ENCODE data around the gene MAP1A. TPM values are rescaled to one million over a fixed set of nuclear protein-coding genes. Genes with fewer than 3 reads are reported as not detected.

Gene MAP1A
- total RNA-seq, 1 donor from 2014 or later = 16.9 TPM

DNA sequence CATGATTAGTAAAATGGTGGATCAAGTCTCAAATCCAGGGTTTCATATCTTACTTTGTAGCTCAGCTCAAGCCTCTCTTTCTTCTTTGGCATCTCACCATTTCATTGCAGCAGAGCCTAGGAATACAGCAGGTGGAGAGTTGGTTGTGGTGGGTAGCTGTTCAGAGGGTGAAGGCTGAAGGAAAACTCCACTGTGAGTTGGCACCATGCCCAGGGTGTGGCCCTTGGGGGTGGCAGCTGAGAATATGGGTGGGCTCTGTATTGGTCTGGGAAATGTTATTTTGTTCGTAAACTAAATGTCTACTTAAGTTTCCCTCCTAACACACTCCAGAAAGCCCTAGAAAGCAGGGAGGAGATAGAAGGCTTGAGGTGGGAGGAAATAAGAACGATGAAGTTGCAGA, 1.7 kb upstream of the MAP1A start:
- peaks cover 35% of the 10 kb centered on the region for H3K4me1 ChIP-seq
- H3K9me3 ChIP-seq = no peaks in the 10 kb centered on the region
- H3K36me3 ChIP-seq = peaks cover 0 to 3% of the 10 kb centered on the region in 2 donors
- H3K4me3 ChIP-seq = no peak overlapping the region
- H3K27ac ChIP-seq = peak overlapping the region; percentile 85
- no peak for TF ChIP-seq POLR2AphosphoS5 (IDR thresholded peaks at IDR 0.05; ENCODE audit: insufficient read depth in 1 of 2, low read depth in 1 of 2)
- TF ChIP-seq, protein P1, sequence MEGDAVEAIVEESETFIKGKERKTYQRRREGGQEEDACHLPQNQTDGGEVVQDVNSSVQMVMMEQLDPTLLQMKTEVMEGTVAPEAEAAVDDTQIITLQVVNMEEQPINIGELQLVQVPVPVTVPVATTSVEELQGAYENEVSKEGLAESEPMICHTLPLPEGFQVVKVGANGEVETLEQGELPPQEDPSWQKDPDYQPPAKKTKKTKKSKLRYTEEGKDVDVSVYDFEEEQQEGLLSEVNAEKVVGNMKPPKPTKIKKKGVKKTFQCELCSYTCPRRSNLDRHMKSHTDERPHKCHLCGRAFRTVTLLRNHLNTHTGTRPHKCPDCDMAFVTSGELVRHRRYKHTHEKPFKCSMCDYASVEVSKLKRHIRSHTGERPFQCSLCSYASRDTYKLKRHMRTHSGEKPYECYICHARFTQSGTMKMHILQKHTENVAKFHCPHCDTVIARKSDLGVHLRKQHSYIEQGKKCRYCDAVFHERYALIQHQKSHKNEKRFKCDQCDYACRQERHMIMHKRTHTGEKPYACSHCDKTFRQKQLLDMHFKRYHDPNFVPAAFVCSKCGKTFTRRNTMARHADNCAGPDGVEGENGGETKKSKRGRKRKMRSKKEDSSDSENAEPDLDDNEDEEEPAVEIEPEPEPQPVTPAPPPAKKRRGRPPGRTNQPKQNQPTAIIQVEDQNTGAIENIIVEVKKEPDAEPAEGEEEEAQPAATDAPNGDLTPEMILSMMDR (IDR thresholded peaks at IDR 0.05) = no peak
- no peak for TF ChIP-seq POLR2A (IDR thresholded peaks at IDR 0.05)
- intact Hi-C loops (cut with DNase I) = no loop called here
- no peaks in the 10 kb centered on the region for H3K27me3 ChIP-seq
- no peak for DNase-seq (ENCODE audit: extremely low spot score in 2 of 2)

DNA sequence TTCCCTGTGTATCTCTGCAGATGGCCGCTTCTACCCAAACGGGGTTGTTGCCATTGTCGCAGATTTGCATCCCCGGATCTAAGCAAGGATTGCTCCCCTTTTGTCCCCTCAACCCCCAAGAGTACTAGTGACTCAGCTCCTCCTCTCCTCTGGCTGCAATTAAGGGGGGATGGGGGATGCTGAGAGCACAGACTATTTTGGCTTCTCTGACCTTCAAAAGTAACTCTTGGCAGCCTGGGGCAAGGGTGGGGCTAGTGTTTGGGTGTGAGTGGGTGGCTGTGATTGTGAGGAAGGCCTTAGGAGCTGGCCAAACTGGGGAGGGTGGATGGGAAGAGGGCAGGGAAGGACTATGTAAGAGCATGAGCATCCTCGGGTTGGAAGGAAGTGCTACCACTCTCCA, 1.2 kb upstream of the MAP1A start:
- no peaks in the 10 kb centered on the region for H3K9me3 ChIP-seq
- peak overlapping the region; percentile 85 for H3K27ac ChIP-seq
- H3K27me3 ChIP-seq = no peaks in the 10 kb centered on the region
- intact Hi-C loops (cut with DNase I) = no loop called here
- peaks cover 0 to 5% of the 10 kb centered on the region in 2 donors for H3K36me3 ChIP-seq
- H3K4me1 ChIP-seq = peaks cover 32% of the 10 kb centered on the region
- peak in 1 of 2 donors; percentile 86 for DNase-seq (ENCODE audit: extremely low spot score in 2 of 2)
- TF ChIP-seq POLR2A (IDR thresholded peaks at IDR 0.05) (no peak), POLR2AphosphoS5 (IDR thresholded peaks at IDR 0.05; ENCODE audit: insufficient read depth in 1 of 2, low read depth in 1 of 2) (no peak)
- TF ChIP-seq, protein P1 (IDR thresholded peaks at IDR 0.05) = peak in 1 of 3 experiments; percentile 1
- no peak overlapping the region for H3K4me3 ChIP-seq

DNA sequence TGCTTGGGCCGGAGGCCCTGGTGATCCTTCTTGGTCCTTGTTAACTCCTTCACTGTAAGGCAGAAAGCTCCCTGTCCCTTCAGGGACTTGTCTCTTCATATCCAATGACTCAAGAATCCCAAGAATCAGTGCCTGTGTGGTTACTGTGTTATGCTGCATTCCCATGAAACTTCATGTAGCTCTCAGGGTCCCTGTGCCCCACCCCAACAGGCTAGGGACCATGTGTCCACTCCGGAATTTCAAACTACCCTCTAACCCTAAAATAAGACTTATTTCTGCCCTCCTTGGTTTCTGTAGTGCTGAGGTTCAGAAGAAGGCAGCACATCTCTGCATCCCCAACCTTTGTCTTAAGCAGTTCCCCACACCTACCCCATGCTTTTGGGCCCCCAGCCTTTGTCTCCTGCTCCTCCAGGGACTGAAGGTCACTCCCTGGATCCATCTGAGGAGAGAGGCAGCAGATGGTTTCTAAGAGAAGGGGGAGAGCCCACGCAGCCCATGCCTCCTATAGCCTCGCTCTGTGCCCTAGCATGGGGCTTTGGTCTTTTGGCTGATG, 531 bp upstream of the MAP1A start:
- TF ChIP-seq POLR2A (IDR thresholded peaks at IDR 0.05) (no peak), POLR2AphosphoS5 (IDR thresholded peaks at IDR 0.05; ENCODE audit: insufficient read depth in 1 of 2, low read depth in 1 of 2) (no peak)
- TF ChIP-seq, protein P1 (IDR thresholded peaks at IDR 0.05) = no peak
- Histone ChIP-seq H3K9me3 (no peaks in the 10 kb centered on the region), H3K36me3 (peaks cover 0 to 12% of the 10 kb centered on the region in 2 donors), H3K27ac (peak overlapping the region; percentile 85), H3K4me3 (peak overlapping the region; percentile 43 to 51), H3K4me1 (peaks cover 27% of the 10 kb centered on the region), H3K27me3 (no peaks in the 10 kb centered on the region)
- peak in 1 of 2 donors; percentile 72 for DNase-seq (ENCODE audit: extremely low spot score in 2 of 2)
- intact Hi-C loops (cut with DNase I) = no loop called here

DNA sequence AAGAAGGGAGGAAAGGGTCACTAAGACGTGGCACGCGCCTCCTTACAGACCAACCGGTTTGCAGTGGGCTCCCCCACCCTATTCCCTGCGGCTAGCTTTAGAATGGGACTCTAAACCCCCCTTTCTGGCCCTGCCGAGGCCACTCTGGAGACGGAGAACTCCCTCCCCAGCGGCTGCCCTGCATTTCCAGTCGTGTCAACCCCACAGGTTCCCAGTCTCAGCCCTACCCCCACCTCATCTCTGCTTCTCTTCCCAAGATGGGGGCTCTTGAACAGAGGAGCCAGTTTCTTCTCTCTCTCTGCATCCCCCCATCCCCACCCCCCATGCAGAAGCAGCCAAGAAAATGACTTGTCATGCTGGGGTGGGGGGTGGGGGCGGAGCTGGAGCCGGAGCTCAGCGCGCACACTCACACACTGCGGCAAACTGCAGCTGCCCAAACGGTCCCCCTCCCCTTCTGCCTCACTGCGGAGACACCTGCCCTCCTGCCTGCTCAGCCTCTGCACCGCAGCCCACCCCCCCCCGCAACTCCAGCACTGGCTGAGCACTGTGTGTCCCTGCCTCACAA, 871 bp downstream of the MAP1A start:
- intact Hi-C loops (cut with DNase I) = no loop called here
- peak overlapping the region; percentile 85 for H3K27ac ChIP-seq

More for the DNA sequence above, 871 bp downstream of the MAP1A start:
- H3K4me3 ChIP-seq = peak overlapping the region; percentile 43 to 51
- peaks cover 4 to 24% of the 10 kb centered on the region in 2 donors for H3K36me3 ChIP-seq
- peaks cover 27% of the 10 kb centered on the region for H3K4me1 ChIP-seq
- H3K27me3 ChIP-seq = no peaks in the 10 kb centered on the region
- DNase-seq (ENCODE audit: extremely low spot score in 2 of 2) = peak in 1 of 2 donors; percentile 87
- TF ChIP-seq, protein P1 (IDR thresholded peaks at IDR 0.05) = no peak
- TF ChIP-seq POLR2AphosphoS5 (IDR thresholded peaks at IDR 0.05; ENCODE audit: insufficient read depth in 1 of 2, low read depth in 1 of 2) (peak in 1 of 2 donors; percentile 11), POLR2A (IDR thresholded peaks at IDR 0.05) (no peak)
- H3K9me3 ChIP-seq = no peaks in the 10 kb centered on the region

Data from vagina (tissue), 2 donors.